DND-41 (cell line): ENCODE results near the gene SPARC.

Experiments
- CTCF ChIP-seq: IDR thresholded peaks from 2 replicates; pipeline ENCODE4 v1.5.1; 2012; ENCODE audit warnings: borderline replicate concordance, low read length, moderate library complexity, mild to moderate bottlenecking; ENCODE audit not compliant: poor library complexity, severe bottlenecking; ENCODE audit errors: extremely low read depth
- EZH2 ChIP-seq: IDR thresholded peaks from 3 replicates; pipeline ENCODE4 v1.6.1; 2012; ENCODE audit warnings: borderline replicate concordance, low read depth, mild to moderate bottlenecking, moderate library complexity, low read length, inconsistent platforms; ENCODE audit not compliant: severe bottlenecking

DNA sequence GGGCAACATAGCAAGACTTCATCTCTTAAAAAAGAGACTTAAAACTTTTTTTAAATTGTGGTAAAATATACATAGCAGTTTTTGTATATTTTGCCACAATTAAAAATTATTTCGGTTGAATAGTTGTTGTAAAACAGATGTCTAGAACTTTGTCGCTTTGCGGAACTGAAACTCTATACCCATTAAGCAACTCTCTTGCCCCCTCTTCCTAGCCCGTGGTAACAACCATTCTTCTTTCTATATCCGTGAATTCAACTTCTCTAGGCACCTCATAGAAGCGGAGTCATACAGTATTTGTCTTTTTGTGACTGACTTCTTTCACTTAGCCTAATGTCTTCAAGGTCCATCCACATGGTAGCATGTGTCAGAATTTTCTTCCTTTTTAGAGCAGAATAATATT lies 43.3 kb downstream of the SPARC start:
- TF ChIP-seq CTCF (no peak), EZH2 (no peak)
